Cerebellar cortex (tissue), 1 donor: ENCODE results near the gene SMYD3.

ENCODE experiments used
- DNase-seq: peaks from one replicate; pipeline ENCODE4 v3.0.0-alpha.2; 2015; ENCODE audit warnings: low spot score

Gene SMYD3

DNA sequence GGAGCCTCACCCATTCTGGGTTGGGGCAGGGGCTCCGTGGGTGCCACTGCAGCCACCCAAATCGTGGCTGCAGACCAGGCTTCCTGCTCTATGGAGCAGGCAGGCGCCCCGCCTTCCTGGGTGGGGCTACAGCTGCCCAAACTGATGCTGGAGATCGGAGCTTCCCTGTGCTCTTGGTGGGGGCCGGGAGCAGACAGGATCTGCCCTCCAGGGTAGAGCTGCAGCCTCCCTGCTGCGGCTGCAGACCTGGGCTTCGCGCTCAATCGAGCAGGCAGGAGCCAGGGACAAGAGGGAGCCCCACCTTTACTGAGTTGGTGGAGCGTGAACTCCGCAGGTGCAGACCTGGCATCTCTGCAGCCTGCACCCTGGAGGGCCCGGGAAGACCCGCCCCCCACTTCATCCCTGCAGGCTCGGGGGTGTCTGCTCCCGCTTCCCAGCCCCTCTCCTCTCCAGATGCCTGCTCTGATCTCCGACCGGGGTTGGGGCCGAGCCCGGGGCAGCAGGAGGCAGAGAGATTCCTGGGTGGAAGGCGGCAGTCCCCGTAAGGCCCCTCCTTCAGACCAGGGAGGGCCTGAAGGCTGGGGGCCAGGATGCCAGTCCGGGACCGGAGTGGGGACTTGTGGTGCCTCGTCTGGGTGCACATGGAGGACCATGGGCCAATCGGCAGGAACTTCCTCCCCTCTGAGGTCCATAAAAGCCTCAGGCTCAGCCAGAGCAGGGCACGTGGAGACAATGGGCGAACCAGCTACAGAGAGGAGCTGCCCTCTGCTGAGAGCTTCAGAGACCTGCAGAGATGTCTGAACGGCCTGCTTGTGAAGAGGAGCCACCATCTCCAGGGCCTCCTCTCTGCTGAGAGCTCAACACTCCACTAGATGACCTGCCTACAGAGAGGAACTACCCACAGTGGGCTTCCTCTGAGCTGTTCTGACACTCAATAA, 359.3 kb downstream of the SMYD3 start:
- no peak for DNase-seq

DNA sequence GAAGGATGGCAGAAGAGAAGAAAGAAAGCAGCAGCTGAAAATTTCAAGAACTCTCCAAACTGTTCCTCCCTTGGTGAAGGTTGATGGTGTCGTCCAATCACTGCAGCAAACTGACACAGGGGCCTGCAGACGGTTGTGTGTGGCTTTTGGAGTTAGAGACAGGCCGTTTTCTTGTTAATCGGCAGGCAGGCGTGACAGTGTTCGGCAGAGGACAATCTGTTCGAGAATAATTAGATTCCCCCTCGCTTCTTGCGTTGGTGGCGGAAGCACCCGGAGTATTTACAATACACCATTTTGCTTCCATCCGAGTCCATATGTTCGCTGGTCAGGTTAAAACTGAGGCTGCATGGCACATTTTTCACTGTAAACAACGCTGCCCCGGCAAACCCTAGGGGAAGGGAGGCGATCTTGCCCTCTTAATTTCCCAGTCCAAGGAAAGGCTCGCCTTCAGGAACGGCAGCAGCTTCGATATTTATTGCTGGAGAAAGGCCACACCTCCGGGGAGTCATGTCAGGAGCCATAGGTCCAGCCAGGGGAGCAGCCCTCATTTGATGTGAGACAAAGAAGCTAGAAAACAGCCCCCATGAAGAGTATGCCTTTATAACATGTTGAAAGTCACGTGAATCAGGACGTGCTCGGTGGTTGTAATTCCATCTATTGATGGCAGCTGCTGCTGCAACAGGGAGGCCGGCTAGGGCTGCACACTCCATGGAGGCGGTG, 360.1 kb downstream of the SMYD3 start:
- no peak for DNase-seq

DNA sequence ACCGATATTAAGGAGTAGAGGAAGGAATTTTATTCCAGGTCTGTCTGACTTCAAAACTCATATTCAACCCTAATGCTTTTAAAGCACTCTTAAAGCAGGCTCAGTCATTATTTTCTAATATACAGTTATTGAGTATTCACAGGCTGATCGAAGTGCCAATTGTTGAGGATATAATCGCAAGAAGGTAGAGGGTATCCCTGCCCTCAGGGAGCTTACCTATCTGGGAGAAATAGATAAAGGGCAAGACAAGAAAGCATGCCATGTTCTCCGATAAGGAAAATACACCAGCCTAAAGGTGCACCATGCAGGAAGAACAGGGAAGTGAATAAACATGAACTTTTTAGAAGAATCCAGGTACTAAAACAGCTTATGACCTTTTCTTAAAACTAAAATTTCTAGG, 361.2 kb downstream of the SMYD3 start:
- no peak for DNase-seq

DNA sequence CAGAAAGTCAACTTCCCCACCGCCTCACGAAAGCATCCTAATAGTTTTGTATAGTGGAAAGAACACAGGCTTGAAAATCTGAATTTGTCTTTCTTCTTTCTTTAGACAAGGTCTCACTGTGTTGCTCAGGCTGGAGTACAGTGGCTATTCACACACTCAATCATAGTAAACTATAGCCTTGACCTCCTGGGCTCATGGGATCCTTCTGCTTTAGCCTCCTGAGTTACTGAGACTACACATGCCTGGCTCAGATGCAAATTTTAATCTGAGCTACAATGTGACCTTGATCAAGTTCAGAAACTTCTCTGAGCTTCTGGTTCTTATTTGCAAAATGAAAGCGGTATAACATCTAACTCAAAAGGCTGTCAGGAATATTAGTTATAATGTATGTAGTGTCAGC, 362.1 kb downstream of the SMYD3 start:
- no peak for DNase-seq

DNA sequence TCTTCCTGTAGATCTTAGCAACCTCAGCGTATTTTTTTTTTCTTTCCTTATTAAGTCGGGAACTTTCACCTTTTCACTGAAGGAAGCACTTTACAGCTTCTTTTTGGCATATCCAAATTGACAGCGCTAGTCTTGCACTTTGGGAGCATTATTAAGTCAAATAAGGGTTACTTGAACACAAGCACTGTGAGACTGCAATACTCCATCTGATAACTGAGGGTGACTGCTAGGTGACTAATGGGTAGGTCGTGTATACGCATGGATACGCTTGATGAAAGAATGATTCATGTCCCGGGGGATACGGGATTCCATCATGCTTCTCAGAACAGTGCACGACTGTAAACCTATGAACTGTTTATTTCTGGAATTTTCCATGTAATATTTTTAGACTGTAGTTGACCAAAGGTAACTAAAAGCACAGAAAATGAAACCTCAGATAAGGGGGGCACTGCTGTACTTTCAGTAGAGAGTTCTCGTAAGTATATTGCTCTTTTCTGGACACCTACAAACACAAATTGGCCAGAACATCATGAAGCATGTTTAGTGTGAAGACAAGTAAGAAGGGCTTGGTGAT, 364.7 kb downstream of the SMYD3 start:
- DNase-seq: no peak

DNA sequence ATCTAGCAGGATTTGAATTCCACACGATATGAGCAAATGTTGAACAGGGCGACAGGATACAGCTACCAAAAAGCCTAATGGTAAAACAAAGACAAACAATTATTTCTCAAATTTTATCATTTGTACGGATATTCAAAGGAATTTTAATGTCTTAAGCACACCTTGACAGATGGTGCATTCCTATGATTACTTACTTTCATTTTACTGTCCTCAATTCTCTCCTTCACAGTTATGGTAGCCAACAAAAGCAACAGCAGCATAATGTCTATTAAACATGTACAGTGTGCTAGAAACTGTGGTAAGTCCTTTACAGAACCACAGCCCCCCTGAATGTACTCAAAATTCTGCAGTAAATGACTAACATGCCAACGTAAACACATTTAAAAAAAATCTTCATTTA, 365.8 kb downstream of the SMYD3 start:
- no peak for DNase-seq

DNA sequence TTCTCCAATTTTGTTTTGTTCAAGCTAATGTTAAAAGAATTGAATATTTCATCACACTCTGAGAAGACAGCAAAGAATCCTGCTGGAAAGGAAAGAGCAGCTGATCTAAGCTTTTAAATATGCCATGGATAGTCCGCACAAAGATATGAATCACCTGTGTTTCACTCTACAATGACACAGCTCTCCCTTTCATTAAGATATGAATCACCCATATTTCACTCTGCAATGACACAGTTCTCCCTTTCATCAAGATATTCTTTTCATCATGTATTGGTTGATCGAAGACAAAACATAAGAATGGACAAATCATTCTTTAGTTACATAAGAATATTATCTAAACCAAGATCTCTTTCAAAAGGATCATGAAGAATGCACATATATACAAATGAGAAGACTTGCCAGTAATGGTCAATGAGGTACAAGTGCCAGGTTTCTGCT, 367.3 kb downstream of the SMYD3 start:
- no peak for DNase-seq

DNA sequence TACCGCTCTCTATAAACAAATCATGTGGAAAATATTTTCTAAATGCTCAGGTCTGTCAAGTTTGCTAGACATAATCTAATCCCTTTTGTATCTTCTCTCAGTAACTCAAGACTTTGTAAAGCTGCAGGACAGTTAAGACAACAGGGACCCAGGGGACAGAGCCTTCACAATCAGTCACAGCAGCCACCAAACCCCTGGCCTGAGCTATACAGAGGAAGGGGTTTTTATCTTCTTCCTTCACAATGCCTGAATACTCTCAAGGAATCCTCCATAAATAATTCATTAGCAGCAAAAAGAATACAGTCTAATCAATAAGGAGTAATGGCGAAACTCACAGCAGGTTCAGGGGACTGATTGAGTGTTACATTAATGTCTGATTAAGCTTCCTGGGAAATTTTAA, 368.3 kb downstream of the SMYD3 start:
- no peak for DNase-seq

DNA sequence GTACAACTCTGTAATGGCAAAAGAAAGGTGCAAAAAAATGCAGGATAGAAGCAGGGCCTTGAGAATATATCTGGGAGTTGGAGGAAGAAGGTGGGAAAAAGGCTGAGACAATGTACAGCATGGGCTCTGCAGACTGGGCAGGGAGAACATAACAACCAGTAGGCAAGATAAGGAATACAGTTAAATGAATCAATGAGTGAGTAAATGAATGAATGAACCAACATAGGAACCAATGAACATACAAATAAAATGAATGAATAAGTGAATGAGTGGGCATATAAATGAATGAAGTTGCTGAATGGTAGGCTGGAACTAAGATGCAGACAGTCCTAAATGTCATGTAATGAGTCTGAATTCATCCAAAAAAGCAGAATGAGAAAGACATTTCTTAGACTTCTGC, 370.6 kb downstream of the SMYD3 start:
- no peak for DNase-seq

DNA sequence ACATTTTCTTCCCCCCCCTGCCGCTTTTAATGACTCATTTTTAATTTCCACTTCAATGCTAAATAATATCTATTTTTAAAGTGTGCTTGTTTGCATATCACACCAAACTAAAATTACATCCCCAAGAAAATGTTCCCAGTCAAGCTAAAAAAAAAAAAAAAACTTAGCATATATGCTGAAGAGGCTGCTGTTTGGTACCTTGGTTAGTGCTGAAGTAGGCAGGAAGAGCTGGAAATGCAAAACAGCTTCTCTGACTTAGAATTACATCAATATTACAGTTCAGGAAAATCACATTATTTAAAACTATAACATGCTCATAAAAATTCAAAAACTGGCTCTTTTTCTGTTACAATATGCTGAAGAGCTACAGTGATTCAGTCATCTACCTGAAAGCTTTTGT, 372.3 kb downstream of the SMYD3 start:
- DNase-seq: no peak

DNA sequence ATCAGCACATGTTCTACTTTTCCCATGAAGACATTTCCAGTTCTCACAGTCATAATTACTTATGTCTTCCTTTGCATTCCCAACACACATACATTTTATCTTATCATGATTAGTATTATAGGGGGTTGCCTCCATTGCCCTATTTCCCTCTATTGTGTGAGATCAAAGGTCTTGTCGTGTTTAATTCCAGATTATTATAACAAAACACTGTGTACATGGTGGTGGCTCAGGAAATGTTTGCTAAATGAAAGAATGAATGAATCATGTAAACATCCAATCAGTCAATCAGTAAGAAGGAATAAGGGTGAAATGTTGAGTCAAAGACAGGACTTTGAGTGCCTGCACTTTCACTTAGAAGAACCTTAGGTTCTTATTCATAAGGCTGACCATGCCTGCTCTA, 376.0 kb downstream of the SMYD3 start:
- DNase-seq: no peak

DNA sequence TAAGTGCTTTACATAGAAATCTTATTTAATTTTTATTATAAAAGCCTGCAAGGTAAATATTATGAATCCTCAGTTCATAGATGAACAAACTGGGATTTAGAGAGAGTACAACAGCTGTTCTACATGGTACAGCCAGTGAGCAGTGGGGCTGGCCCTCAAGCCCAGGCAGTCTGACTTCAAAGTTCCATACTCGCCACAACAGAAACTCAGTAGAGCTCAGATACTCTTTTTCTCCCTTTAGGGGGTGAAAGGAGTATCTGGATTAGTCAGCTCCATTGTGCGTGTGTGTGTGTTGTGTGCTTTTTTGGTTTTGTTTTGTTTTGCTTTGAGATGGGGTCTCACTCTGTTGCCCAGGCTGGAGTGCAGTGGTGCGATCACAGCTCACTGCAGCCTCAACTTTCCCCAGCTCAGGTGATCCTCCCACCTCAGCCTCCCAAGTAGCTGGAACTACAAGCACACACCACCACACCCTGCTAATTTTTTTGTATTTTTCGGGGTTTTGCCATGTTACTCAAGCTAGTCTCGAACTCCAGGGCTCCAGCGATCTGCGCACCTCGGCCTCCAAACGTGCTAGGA, 378.5 kb downstream of the SMYD3 start:
- DNase-seq: no peak

DNA sequence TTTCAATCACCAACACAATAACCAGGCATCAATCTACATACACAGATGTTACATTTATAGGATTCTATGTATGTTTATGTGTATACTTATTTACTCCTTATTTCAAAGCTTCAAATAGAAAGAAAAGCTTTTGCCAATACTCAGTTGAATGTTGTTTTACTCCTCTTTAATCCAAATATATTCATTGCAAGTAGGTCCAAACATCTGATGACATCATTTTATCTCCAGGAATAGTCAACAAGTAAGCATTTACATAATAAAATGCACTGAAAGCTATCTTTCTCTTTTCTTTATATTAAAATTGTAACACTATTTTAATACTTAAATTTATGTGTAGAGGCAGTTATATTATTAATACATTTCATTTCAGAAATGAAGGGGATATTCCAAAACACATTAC, 380.5 kb downstream of the SMYD3 start:
- no peak for DNase-seq

DNA sequence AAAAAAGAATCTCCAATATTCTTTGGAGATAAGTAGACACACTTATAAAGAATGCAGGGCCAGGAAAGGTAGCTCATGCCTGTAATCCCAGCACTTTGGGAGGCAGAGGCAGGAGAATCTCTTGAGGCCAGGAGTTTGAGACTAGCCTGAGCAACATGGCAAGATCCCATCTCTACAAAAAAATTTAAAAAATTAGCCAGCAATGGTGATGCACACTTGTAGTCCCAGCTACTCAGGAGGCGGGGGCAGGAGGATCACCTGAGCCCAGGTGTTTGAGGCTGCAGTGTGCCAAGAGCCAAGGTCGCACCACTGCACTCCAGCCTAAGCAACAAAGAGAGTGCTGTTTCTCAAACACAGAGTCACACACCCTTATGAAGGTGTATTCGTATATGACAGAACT, 385.0 kb downstream of the SMYD3 start:
- no peak for DNase-seq

DNA sequence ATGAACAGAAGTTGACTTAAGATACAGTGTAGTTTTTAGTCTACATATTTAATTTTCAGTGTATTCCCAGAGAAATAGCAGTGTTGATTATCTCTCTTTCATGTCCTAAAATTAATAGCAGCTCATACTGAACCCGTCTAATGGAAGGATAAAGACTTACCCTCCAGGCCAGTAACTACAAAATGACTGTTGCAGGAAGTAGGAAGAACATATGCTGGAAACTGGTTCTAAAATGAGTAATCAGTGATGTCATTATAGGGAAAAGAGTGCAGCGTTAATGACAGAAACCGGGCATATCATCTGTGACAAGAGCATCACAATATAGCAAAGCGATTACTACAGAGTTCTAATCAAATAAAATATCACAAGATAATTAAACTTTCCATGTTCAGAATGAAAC, 385.5 kb downstream of the SMYD3 start:
- no peak for DNase-seq

DNA sequence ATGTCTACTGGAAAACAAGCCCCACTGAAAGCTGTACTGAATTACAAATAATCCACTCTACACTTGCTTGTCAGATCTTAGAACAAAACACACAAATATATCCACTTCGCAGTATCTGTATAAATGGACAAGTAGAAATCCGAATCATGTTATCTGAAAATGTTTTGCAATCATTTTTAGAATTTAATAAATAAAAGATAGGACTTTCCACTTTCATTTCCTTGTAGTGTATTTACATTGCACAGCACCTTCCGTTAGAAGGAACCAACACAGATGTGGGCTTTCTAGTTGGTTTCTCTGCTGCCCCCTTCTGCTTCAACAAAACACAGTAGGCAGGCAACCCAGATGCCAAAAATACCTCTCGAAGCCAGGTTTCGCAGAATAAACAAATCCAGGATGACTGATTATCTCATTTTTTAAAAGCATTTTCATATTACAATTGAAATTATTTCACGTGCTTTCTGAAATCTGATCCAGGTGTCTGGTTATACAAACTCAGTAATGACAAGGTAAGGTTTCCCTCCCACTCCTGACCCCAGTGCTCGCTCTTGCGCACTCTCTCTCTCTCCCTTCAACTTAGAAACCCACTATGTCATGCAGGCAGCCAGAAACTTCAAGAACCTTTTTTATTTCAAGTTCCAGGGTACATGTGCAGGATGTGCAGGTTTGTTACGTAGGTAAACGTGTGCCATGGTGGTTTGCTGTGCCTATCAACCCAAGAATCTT, 389.9 kb downstream of the SMYD3 start:
- DNase-seq: peak; percentile 63

DNA sequence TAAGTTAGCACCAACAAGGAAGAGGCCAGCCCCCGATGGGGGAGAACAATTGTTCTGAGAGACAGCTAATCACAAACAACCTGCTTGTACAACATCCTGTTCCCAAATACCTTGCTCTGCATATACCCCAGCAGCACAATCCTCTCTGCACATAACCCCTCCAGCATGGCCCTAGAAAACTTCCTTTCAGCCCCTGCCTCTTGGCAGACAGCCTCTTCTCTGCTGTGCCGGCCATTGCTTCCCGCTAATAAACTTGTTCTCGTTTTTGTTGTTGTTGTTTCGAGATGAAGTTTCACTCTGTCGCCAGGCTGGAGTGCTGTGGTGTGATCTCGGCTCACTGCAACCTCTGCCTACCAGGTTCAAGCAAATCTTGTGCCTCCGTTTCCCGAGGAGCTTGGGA, 392.7 kb downstream of the SMYD3 start:
- DNase-seq: no peak

DNA sequence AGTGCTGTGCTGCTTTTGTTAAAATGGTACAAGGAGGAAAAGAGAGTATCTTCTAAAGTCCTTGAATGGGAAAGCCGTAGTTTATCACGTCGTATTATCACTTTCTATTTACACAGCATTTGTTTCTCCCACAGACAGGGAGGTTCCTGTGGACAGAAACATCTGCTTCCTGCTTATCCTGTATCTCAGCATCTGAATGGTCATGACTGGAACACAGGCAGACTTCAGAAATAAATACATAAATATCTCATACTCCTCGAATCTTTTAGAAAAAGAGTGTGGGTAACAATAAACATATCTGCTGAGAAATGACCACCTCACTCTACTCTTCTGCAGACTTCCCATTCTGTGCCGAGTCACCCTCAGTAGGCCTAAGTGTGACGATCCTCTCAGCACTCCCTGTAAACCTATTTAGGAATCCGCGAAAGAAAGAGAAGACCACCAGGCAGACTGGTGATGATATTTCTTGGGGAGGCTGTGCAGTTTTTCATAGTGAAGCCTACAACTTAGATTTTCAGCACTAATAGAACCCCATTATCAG, 393.5 kb downstream of the SMYD3 start:
- no peak for DNase-seq

DNA sequence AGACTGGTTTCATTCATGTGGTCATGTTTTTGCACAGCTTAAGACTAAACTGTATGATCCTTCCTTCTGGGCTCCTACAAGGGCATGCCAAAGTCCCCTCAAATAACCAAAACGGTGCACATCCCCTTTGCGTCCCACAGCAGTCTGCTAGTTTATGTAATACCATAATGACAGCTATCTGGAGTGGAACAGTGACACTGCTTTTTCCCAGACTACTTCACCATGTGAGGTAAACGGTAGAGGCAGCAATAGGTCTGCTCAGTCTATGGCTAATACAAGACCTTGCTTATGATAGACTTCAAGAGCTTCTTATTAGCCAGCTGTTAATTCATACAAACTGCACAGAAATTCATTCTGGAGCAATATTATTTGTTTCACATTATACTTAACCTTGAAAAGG, 395.5 kb downstream of the SMYD3 start:
- no peak for DNase-seq

DNA sequence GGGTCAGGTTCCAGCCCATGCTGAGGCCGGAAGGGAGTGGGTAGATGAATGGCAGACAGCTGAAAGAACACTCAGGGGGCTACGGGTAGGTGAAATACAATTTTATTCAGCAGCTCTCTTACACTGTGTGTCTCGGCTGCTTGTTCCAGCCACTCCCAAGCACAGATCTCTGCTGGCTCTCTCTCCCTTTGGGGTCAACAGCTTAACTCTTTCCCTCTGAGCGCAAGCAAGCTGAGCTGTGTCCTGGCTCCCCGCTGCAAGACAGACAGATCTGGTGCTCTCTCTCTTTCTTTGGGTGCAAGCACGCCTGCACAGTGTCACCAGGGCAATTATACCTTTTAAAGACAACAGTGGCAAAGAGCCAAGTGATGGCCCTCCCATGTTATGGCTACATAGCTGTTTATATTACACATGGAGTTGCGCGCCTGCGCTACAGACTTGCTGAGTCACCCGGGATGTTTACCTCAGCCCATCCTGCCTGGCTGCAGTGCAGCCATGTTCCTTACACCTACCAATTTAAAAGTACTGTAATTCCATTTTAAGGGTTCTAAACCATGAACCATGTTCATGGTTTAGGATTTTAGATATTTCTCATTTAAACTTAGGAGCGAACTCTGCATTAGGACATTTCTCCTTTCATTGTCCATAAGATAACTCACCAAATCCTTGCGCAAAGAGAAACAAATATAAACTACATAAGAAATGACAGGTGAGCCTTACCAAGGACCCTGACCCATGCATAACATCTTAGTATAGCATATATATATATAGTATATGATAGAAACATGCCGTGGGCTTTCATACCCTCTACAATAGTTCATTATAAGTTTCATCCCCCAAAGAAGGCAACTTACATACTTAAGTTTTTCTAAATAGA, 396.5 kb downstream of the SMYD3 start:
- DNase-seq: no peak
